ENCODE data around the gene C1orf74. TPM values are rescaled to one million over a fixed set of nuclear protein-coding genes. Genes with fewer than 3 reads are reported as not detected.

Gene C1orf74
- polyA plus RNA-seq, 2 donors = 2.1 to 2.8 TPM

DNA sequence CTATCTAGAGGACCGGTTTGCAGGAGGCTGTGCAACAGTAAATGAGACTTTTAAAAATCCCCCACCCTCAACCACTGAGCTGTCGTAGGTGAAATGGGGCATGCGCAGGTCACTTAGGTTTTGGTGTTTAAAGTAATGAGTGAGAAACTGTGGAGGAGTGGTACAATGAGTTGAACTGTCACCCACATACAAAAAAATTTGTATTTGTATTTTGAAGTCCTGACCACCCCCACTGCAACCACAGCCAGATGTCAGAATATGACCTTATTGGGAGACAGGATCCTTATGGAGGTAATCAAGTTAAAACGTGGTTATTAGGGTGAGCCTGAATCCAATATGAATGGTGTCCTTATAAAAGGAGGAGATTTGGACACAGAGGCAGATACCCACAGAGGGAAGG, 23.1 kb upstream of the C1orf74 start:
- no peaks in the 10 kb centered on the region for H3K9me3 ChIP-seq (ENCODE audit: control insufficient read depth in 2 of 2, insufficient read depth in 1 of 2, low read depth in 1 of 2, low read length in 1 of 2)
- H3K4me1 ChIP-seq (ENCODE audit: control insufficient read depth in 2 of 2, insufficient read depth in 2 of 2, low read length in 1 of 2) = peaks cover 2 to 3% of the 10 kb centered on the region in 2 donors
- H3K36me3 ChIP-seq (ENCODE audit: control insufficient read depth in 2 of 2, insufficient read depth in 2 of 2, low read length in 1 of 2) = no peaks in the 10 kb centered on the region
- WGBS, 2 donors = 75 to 79% methylated on average over 4 of the region's 4 CpGs
- no peak overlapping the region for H3K27ac ChIP-seq (ENCODE audit: low read depth in 2 of 2, low read length in 1 of 2)
- H3K4me3 ChIP-seq (ENCODE audit: low read depth in 1 of 2, low read length in 2 of 2) = no peak overlapping the region
- H3K27me3 ChIP-seq (ENCODE audit: control insufficient read depth in 1 of 2, insufficient read depth in 2 of 2, low read length in 2 of 2) = no peaks in the 10 kb centered on the region

DNA sequence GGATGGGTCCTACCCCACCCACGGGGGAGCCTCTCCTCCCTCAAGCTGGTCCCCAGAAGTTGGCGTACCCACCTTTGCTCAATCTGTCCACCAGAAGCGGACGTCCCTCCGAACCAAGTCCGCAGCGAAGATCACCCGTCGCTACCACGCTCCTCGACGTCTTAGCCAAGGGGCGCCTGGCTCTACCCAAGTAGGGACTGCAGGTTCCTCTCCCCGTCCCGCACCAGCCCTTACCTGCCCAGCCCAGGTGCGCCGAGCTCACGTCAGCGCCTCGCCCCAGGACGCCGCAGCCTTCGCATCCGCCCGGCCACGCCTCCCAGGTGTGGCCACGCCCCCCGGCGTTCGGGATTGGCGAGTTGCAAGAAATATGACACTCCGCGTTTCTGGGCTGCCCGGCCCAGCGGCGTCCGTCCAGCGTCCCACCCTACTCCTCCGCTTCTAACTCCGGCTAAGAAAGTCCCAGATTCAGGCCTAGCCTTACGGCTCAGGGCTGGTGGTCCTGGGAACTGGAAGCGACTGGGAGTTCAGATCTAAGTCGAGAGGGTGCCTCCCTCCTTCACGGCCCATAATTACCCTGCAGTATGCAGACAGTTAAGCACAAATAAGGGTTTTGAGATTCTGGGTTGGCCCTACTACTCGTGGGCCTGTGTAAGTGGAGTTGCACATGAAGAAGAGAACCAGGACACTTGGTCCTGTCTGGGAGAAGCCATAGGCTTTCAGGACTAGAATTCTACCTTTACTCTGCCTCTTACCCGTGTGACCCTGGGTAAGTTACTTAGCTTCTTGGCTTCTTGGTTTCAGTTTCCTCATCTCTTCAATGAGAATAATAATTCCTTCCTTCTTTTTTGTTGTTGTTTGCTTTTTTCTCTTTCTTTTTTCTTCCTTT, 21.8 kb upstream of the C1orf74 start, which contains the start of gene IRF6:
Gene IRF6, minus strand, starts transcription at position 268 of the 886 bp plus-strand sequence. CDS start 4,729 bp downstream, outside the sequence.
- Histone ChIP-seq H3K27ac (ENCODE audit: low read depth in 2 of 2, low read length in 1 of 2) (peak within 1 kb of the TSS; percentile 86 to 98), H3K27me3 (ENCODE audit: control insufficient read depth in 1 of 2, insufficient read depth in 2 of 2, low read length in 2 of 2) (no peaks in the 10 kb centered on the region), H3K4me3 (ENCODE audit: low read depth in 1 of 2, low read length in 2 of 2) (peak within 1 kb of the TSS; percentile 79 to 81), H3K4me1 (ENCODE audit: control insufficient read depth in 2 of 2, insufficient read depth in 2 of 2, low read length in 1 of 2) (peaks cover 2 to 3% of the 10 kb centered on the region in 2 donors), H3K36me3 (ENCODE audit: control insufficient read depth in 2 of 2, insufficient read depth in 2 of 2, low read length in 1 of 2) (no peaks in the 10 kb centered on the region), H3K9me3 (ENCODE audit: control insufficient read depth in 2 of 2, insufficient read depth in 1 of 2, low read depth in 1 of 2, low read length in 1 of 2) (no peaks in the 10 kb centered on the region)
- WGBS, 2 donors = 7 to 8% methylated on average over 46 of the region's 46 CpGs

DNA sequence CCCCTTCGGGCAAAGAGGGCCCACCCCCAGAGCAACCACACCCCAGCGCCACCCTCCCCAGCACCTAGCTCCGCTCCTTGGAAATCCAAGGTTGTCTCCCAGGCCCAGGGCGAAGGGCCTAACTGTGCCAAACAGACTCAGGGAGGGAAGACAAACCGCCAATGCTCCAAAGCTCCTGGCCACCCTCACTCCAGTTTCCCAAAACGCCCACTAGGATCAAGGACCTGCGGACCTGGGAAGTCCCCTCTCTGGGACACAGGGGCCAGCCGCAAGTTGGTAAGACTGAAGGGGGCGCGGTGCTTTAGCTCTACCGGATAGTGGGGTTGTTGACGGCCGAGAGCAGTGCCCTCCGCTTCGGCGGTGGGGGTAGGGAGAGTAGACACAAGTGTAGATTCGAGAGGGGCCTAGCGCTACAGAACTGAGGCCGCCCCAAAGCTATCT, 21.0 kb upstream of the C1orf74 start:
- Histone ChIP-seq H3K27me3 (ENCODE audit: control insufficient read depth in 1 of 2, insufficient read depth in 2 of 2, low read length in 2 of 2) (no peaks in the 10 kb centered on the region), H3K27ac (ENCODE audit: low read depth in 2 of 2, low read length in 1 of 2) (peak overlapping the region; percentile 84 to 95), H3K4me1 (ENCODE audit: control insufficient read depth in 2 of 2, insufficient read depth in 2 of 2, low read length in 1 of 2) (peaks cover 2 to 3% of the 10 kb centered on the region in 2 donors), H3K36me3 (ENCODE audit: control insufficient read depth in 2 of 2, insufficient read depth in 2 of 2, low read length in 1 of 2) (no peaks in the 10 kb centered on the region), H3K4me3 (ENCODE audit: low read depth in 1 of 2, low read length in 2 of 2) (peak overlapping the region; percentile 79 to 81), H3K9me3 (ENCODE audit: control insufficient read depth in 2 of 2, insufficient read depth in 1 of 2, low read depth in 1 of 2, low read length in 1 of 2) (no peaks in the 10 kb centered on the region)
- 26 to 31% methylated on average over 19 of the region's 19 CpGs for WGBS, 2 donors

DNA sequence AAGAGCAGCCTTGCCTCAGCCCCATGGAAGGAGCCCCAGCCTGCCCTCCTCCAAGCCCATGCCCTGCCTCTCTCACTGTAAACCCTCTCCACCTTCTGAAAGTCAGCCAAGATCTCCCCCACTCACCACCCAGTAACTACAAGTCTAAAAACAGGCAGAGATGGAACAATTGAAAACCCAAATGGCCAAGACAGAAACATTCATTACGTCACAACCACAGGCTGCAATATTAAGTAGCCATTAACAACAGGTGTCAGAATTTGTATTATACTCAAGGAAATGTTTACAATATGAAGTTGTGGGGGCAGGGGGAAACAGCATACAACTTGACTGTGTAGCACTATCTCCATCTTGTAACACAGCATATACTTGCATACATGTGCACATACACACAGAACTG, 19.2 kb upstream of the C1orf74 start:
- Histone ChIP-seq H3K9me3 (ENCODE audit: control insufficient read depth in 2 of 2, insufficient read depth in 1 of 2, low read depth in 1 of 2, low read length in 1 of 2) (no peaks in the 10 kb centered on the region), H3K36me3 (ENCODE audit: control insufficient read depth in 2 of 2, insufficient read depth in 2 of 2, low read length in 1 of 2) (peaks cover 2 to 5% of the 10 kb centered on the region in 2 donors), H3K27me3 (ENCODE audit: control insufficient read depth in 1 of 2, insufficient read depth in 2 of 2, low read length in 2 of 2) (no peaks in the 10 kb centered on the region), H3K27ac (ENCODE audit: low read depth in 2 of 2, low read length in 1 of 2) (peak overlapping the region in 1 of 2 donors; percentile 78), H3K4me1 (ENCODE audit: control insufficient read depth in 2 of 2, insufficient read depth in 2 of 2, low read length in 1 of 2) (peaks cover 3 to 7% of the 10 kb centered on the region in 2 donors), H3K4me3 (ENCODE audit: low read depth in 1 of 2, low read length in 2 of 2) (peak overlapping the region; percentile 20 to 30)
- WGBS, 2 donors = 45 to 48% methylated on average over 1 of the region's 1 CpG

DNA sequence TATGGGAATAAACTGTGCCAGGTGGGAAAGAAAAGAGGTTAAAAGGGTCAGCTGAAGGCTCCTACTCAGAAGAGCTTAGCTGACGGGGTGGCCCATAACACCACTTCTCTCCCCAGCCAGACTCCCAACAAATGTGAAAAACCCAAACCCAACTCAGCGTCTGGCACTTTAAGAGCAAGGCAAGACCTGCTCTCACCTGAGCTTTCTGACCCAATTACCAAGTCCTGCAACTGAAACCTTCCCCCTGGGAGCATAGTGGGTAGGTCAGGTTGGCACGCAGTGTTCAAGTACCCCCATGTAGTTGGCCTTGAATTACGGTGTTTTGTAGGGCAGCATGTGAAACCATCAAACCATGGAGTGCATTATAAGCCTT, 18.4 kb upstream of the C1orf74 start:
- no peaks in the 10 kb centered on the region for H3K9me3 ChIP-seq (ENCODE audit: control insufficient read depth in 2 of 2, insufficient read depth in 1 of 2, low read depth in 1 of 2, low read length in 1 of 2)
- H3K4me1 ChIP-seq (ENCODE audit: control insufficient read depth in 2 of 2, insufficient read depth in 2 of 2, low read length in 1 of 2) = peaks cover 0 to 4% of the 10 kb centered on the region in 2 donors
- H3K27me3 ChIP-seq (ENCODE audit: control insufficient read depth in 1 of 2, insufficient read depth in 2 of 2, low read length in 2 of 2) = no peaks in the 10 kb centered on the region
- peak overlapping the region in 1 of 2 donors; percentile 16 for H3K4me3 ChIP-seq (ENCODE audit: low read depth in 1 of 2, low read length in 2 of 2)
- 70 to 75% methylated on average over 4 of the region's 4 CpGs for WGBS, 2 donors
- peaks cover 2 to 5% of the 10 kb centered on the region in 2 donors for H3K36me3 ChIP-seq (ENCODE audit: control insufficient read depth in 2 of 2, insufficient read depth in 2 of 2, low read length in 1 of 2)
- H3K27ac ChIP-seq (ENCODE audit: low read depth in 2 of 2, low read length in 1 of 2) = peak overlapping the region in 1 of 2 donors; percentile 8

DNA sequence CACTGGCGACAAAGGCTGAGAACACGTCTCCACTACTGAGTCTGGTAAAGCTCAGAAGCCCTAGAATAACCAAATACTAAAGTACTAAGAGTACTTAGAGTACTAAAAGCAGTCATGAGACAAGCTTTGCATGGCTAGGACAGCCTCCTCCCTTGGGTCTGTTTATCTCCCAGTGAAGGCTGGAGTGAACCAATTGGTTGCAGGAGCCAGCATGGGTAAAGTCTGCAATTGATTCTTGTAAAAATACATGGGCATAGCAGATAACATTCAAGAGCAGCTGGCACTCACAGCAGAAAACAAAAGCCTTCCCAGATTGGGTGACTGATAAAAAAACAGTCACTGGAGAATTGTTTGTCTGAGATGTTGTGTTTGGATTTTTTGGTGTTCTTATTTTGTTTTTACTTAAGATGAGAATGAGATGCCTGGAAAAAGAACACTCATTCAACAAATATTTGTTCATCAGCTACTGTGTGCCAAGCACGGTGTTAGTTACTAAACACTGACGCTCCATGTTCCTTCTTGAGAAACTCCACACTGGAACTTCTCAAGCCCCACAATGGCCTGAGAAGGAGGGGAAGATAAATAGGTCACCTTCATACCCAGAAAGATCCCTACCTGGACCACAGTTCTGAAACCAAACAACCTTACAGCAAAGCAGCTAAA, 17.9 kb upstream of the C1orf74 start:
- peaks cover 0 to 6% of the 10 kb centered on the region in 2 donors for H3K4me1 ChIP-seq (ENCODE audit: control insufficient read depth in 2 of 2, insufficient read depth in 2 of 2, low read length in 1 of 2)
- 67 to 72% methylated on average over 4 of the region's 4 CpGs for WGBS, 2 donors
- H3K36me3 ChIP-seq (ENCODE audit: control insufficient read depth in 2 of 2, insufficient read depth in 2 of 2, low read length in 1 of 2) = peaks cover 2 to 7% of the 10 kb centered on the region in 2 donors
- no peak overlapping the region for H3K4me3 ChIP-seq (ENCODE audit: low read depth in 1 of 2, low read length in 2 of 2)
- H3K27ac ChIP-seq (ENCODE audit: low read depth in 2 of 2, low read length in 1 of 2) = no peak overlapping the region
- H3K27me3 ChIP-seq (ENCODE audit: control insufficient read depth in 1 of 2, insufficient read depth in 2 of 2, low read length in 2 of 2) = no peaks in the 10 kb centered on the region
- no peaks in the 10 kb centered on the region for H3K9me3 ChIP-seq (ENCODE audit: control insufficient read depth in 2 of 2, insufficient read depth in 1 of 2, low read depth in 1 of 2, low read length in 1 of 2)

DNA sequence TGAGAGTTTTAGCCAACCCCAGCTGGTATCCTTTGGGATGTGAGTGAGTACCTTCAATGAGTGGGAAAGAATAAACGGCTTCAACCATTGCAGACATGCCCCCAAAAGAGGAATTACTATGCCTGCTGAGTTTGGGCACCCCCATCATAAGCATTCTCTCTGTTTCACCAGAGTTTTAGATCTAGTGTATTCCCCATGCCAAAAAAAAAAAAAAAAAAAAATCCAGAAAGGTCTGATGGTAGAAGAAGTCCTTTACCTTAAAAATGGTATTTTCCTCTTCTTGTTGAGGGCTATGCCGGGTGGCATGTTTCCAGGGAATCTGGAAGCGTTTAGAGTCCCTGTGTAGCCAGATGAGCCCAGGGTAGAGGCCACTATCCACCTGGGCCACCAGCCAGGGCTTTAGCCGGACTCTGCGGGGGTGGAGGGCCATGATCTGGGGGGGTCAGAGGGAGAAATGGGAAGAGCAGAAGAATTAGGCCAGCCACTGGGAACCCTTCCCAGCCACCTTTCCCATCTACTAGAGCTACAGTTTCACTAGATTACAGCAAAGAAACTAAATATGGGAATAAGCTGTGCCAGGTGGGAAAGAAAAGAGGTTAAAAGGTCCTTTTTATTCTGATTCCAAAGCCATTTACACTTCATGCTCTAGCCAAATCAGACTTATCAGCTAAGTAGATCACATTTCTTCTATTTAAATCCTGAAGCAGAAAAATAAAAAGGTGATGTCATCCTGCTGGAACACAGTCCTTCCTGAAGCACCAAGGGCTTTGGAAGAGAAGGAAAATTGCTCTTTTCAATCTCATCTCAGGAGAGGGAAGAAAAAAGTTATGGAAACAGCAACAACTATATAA, 16.9 kb upstream of the C1orf74 start:
- no peak overlapping the region for H3K27ac ChIP-seq (ENCODE audit: low read depth in 2 of 2, low read length in 1 of 2)
- WGBS, 2 donors = 54 to 65% methylated on average over 5 of the region's 5 CpGs
- H3K27me3 ChIP-seq (ENCODE audit: control insufficient read depth in 1 of 2, insufficient read depth in 2 of 2, low read length in 2 of 2) = no peaks in the 10 kb centered on the region
- H3K36me3 ChIP-seq (ENCODE audit: control insufficient read depth in 2 of 2, insufficient read depth in 2 of 2, low read length in 1 of 2) = peaks cover 2 to 10% of the 10 kb centered on the region in 2 donors
- H3K4me3 ChIP-seq (ENCODE audit: low read depth in 1 of 2, low read length in 2 of 2) = no peak overlapping the region
- H3K9me3 ChIP-seq (ENCODE audit: control insufficient read depth in 2 of 2, insufficient read depth in 1 of 2, low read depth in 1 of 2, low read length in 1 of 2) = no peaks in the 10 kb centered on the region
- H3K4me1 ChIP-seq (ENCODE audit: control insufficient read depth in 2 of 2, insufficient read depth in 2 of 2, low read length in 1 of 2) = peaks cover 0 to 6% of the 10 kb centered on the region in 2 donors

DNA sequence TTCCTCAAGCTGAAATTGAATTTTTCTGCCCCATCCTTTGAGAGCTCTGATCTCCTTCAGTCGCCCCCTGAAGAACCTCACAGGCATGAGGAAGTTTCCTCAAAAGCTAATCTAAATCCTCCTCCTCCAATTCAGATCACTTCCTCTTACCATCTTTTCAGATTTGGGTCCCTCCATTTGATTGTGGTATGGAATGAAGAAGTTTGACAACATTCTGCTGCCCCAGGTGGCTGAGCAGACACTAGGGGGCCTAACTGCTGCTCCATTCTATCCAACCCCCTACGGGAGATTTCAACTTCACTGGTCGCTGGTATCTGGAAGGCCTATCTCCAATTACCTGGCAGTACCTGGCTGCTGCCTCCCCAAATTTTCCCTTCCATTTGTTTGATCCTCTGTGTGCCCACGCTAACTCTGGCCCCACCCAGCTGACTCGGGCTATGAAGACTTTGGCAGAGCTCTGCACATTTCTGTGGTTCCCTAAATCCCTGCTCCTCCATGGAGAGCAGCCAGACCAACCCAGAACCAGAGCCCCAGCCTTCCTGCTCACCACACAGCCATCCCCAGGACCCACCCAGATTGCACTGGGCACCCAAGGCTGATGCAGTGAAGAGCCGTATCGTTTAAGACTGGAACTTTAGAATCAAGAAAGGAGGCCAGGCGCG, 13.8 kb upstream of the C1orf74 start:
- 56 to 58% methylated on average over 9 of the region's 9 CpGs for WGBS, 2 donors
- H3K36me3 ChIP-seq (ENCODE audit: control insufficient read depth in 2 of 2, insufficient read depth in 2 of 2, low read length in 1 of 2) = peaks cover 2 to 12% of the 10 kb centered on the region in 2 donors
- peaks cover 0 to 6% of the 10 kb centered on the region in 2 donors for H3K4me1 ChIP-seq (ENCODE audit: control insufficient read depth in 2 of 2, insufficient read depth in 2 of 2, low read length in 1 of 2)
- H3K9me3 ChIP-seq (ENCODE audit: control insufficient read depth in 2 of 2, insufficient read depth in 1 of 2, low read depth in 1 of 2, low read length in 1 of 2) = no peaks in the 10 kb centered on the region
- no peak overlapping the region for H3K4me3 ChIP-seq (ENCODE audit: low read depth in 1 of 2, low read length in 2 of 2)
- peak overlapping the region in 1 of 2 donors; percentile 30 for H3K27ac ChIP-seq (ENCODE audit: low read depth in 2 of 2, low read length in 1 of 2)
- no peaks in the 10 kb centered on the region for H3K27me3 ChIP-seq (ENCODE audit: control insufficient read depth in 1 of 2, insufficient read depth in 2 of 2, low read length in 2 of 2)
